ENCODE results near the gene CCL4. TPM values are rescaled to one million over a fixed set of nuclear protein-coding genes. Genes with fewer than 3 reads are reported as not detected.

Gene CCL4
- total and polyA plus RNA-seq, 2 donors (not counting 1 experiment from before 2014, with no cell fraction given), result 3.5 to 7.6 TPM

DNA sequence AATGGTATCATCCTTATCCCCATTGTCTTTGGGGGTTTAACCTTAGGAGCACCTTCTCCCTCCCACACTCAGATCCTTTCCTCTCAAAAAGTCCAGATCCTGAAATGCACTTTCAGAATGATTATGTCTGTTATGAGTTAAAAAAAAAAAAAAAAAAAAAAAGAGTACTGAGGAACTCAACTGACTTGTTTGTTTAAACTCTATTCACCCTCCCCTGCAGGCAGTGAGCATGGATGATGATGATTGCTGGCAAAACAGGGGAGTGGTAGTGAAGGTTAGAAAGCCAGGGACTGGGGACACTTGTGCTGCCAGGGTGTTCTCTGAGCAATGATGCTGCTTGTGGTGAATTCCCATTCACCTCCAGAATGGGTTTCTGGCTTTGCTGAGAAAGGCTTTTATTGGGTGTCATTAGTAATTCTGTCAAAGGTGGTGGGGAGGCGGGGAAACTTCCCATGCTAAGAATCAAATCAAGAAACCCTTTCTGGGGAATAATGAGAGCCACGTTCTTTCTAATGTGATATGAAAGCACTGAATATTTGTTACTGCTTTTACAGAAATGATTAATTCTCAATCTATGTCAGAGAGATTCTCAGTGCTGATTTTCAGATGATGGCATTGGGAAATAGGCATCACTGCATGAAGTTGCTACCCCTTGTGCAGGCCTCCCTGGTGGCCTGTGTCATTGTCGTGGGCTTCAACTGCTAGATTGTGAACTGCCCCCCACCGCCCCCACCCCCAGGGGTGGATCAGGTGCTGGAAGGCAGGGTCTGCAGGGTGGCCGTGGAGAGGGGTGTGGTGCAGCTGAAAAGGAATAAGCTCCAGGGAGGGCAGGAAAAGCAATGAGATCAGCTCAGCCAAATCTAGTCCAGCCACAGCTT, 14.1 kb downstream of the CCL4 start:
- Histone ChIP-seq H3K4me1 (ENCODE audit: control insufficient read depth in 2 of 2, insufficient read depth in 2 of 2, low read length in 2 of 2) (peaks cover 11 to 15% of the 10 kb centered on the region in 2 donors), H3K27me3 (replicated peaks in 1 of 4; ENCODE audit: control extremely low read depth in 1 of 4, control insufficient read depth in 3 of 4, insufficient read depth in 4 of 4, low read length in 3 of 4) (no peaks in the 10 kb centered on the region), H3K27ac (ENCODE audit: low read length in 2 of 2) (no peak overlapping the region), H3K4me3 (ENCODE audit: control extremely low read depth in 1 of 5, extremely low read depth in 1 of 5, insufficient read depth in 1 of 5, low read depth in 2 of 5, low read length in 4 of 5) (no peak overlapping the region), H3K79me2 (ENCODE audit: control insufficient read depth, insufficient read depth, low read length) (no peaks in the 10 kb centered on the region), H3K9me3 (ENCODE audit: control extremely low read depth in 1 of 3, control insufficient read depth in 2 of 3, insufficient read depth in 1 of 3, low read length in 2 of 3) (peaks cover 0 to 9% (median 4%) of the 10 kb centered on the region in 3 donors), H3K36me3 (replicated peaks in 1 of 2; ENCODE audit: control extremely low read depth in 1 of 2, control insufficient read depth in 1 of 2, extremely low read depth in 1 of 2, insufficient read depth in 2 of 2, low read length in 1 of 2) (no peaks in the 10 kb centered on the region), H3K4me2 (replicated peaks; ENCODE audit: low read depth, low read length, poor library complexity, severe bottlenecking) (no peak overlapping the region), H3K9ac (ENCODE audit: low read length) (no peak overlapping the region), H2AFZ (ENCODE audit: insufficient read depth, low read depth, low read length, poor library complexity, severe bottlenecking) (no peak overlapping the region), H4K20me1 (ENCODE audit: control insufficient read depth, insufficient read depth, low read length, poor library complexity, severe bottlenecking) (no peaks in the 10 kb centered on the region)
- POLR2A ChIA-PET, result no interaction called here
- peaks cover 3% of the 10 kb centered on the region for H3K27me3 Mint-ChIP-seq
- no peak for DNase-seq
- no peak overlapping the region for H3K4me3 Mint-ChIP-seq
- intact Hi-C loops (cut with micrococcal nuclease), result loop anchor here (2.0 kb wide), 1 partner anchor 15 kb away; the partner anchor contains the start of gene CCL4
- peaks cover 10% of the 10 kb centered on the region for H3K9me3 Mint-ChIP-seq (ENCODE audit: insufficient read depth)
- WGBS (ENCODE audit: insufficient coverage), result 100% methylated on average over 1 of the region's 5 CpGs
- no peak overlapping the region for H3K27ac Mint-ChIP-seq
- H3K4me1 Mint-ChIP-seq, result peaks cover 26% of the 10 kb centered on the region
- ATAC-seq (ENCODE audit: low read depth), result no peak
- TF ChIP-seq, protein P1, sequence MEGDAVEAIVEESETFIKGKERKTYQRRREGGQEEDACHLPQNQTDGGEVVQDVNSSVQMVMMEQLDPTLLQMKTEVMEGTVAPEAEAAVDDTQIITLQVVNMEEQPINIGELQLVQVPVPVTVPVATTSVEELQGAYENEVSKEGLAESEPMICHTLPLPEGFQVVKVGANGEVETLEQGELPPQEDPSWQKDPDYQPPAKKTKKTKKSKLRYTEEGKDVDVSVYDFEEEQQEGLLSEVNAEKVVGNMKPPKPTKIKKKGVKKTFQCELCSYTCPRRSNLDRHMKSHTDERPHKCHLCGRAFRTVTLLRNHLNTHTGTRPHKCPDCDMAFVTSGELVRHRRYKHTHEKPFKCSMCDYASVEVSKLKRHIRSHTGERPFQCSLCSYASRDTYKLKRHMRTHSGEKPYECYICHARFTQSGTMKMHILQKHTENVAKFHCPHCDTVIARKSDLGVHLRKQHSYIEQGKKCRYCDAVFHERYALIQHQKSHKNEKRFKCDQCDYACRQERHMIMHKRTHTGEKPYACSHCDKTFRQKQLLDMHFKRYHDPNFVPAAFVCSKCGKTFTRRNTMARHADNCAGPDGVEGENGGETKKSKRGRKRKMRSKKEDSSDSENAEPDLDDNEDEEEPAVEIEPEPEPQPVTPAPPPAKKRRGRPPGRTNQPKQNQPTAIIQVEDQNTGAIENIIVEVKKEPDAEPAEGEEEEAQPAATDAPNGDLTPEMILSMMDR (IDR thresholded peaks at IDR 0.05), result no peak
- TF ChIP-seq EZH2 (IDR thresholded peaks at IDR 0.05; ENCODE audit: borderline replicate concordance, insufficient read depth, low read depth, low read length, poor library complexity, severe bottlenecking), result no peak
- CTCF ChIA-PET, result interaction anchor here (1.1 to 2.5 kb wide), 5 partner anchors 9 to 142 kb away, joined by 3 to 9 read pairs (median 4); no protein-coding TSS in a partner anchor
